Central memory CD8-positive, alpha-beta T cell (primary cell): ENCODE data around the gene XYLB.
A peak's percentile ranks its signal among the peaks of the same experiment; 100 is the strongest.
"Not testable (repeated sequence)": the region's sequence is repeated elsewhere in the genome, so short reads cannot be mapped to it uniquely, and the experiment has no call there.

Source experiments
- ATAC-seq: fragments of 150-1000 bp; cut with Tn5 transposase; replicated peaks from 2 replicates; pipeline ENCODE4 v1.10.0; 2022; ENCODE audit warnings: mild to moderate bottlenecking, moderate FRiP score, moderate number of reproducible peaks; ENCODE audit not compliant: poor library complexity, severe bottlenecking; ENCODE audit errors: extremely low read depth
- DNase-seq, 2 donors: peaks; one replicate each; pipeline ENCODE4 v3.0.0; 2021; ENCODE audit warnings: low spot score in 2 of 2
- H3K27ac Mint-ChIP-seq: one replicate; pipeline ENCODE4 v1.8.0; 2022; ENCODE audit warnings: low read depth, mild to moderate bottlenecking, moderate library complexity, mixed read lengths
- H3K27me3 Mint-ChIP-seq: one replicate; pipeline ENCODE4 v1.8.0; 2022; ENCODE audit warnings: mixed read lengths
- H3K36me3 Mint-ChIP-seq: one replicate; pipeline ENCODE4 v1.8.0; 2022; ENCODE audit warnings: mild to moderate bottlenecking, moderate library complexity, mixed read lengths; ENCODE audit not compliant: insufficient read depth
- H3K4me1 Mint-ChIP-seq: one replicate; pipeline ENCODE4 v1.8.0; 2022; ENCODE audit warnings: mixed read lengths
- H3K4me3 Mint-ChIP-seq: one replicate; pipeline ENCODE4 v1.8.0; 2022; ENCODE audit warnings: mild to moderate bottlenecking, moderate library complexity, mixed read lengths
- H3K9me3 Mint-ChIP-seq: one replicate; pipeline ENCODE4 v1.8.0; 2022; ENCODE audit warnings: mixed read lengths

XYLB gene

DNA sequence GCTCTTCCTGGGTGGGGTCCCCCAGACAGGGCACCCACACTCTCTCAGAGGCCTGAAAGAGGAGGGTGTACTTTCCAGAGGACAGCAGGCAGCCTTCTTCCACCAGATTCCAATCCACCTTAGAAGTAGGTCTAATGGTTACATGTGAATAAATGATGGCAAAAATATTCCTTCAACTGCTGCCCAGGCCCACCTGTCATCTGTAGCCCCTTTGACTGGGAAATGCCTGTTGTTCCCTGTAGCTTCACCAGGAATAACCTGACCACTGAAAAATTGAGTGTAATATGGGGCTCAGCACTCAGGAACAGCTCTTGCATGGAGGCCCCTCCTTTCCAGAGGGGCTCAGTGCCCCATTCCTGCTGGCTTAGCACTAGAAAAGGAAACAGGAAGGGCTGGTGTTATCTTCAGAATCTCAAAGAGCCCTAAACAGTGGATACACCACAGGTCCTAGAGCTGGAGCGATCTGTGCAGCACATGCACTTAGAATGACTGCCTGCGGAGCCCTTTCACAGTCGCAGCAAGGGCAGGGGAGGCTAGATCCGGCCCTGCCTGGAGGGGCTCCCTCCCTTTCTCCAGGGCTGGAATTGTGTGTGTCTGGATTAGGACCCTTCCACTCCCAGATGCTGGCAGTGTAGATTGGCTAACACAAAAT, 32.3 kb upstream of the XYLB start:
- ATAC-seq (no peak), DNase-seq (no peak)
- Mint-ChIP-seq H3K27me3 (peaks cover 22% of the 10 kb centered on the region), H3K27ac (no peak overlapping the region), H3K4me3 (no peak overlapping the region), H3K36me3 (no peaks in the 10 kb centered on the region), H3K4me1 (no peaks in the 10 kb centered on the region), H3K9me3 (no peaks in the 10 kb centered on the region)

DNA sequence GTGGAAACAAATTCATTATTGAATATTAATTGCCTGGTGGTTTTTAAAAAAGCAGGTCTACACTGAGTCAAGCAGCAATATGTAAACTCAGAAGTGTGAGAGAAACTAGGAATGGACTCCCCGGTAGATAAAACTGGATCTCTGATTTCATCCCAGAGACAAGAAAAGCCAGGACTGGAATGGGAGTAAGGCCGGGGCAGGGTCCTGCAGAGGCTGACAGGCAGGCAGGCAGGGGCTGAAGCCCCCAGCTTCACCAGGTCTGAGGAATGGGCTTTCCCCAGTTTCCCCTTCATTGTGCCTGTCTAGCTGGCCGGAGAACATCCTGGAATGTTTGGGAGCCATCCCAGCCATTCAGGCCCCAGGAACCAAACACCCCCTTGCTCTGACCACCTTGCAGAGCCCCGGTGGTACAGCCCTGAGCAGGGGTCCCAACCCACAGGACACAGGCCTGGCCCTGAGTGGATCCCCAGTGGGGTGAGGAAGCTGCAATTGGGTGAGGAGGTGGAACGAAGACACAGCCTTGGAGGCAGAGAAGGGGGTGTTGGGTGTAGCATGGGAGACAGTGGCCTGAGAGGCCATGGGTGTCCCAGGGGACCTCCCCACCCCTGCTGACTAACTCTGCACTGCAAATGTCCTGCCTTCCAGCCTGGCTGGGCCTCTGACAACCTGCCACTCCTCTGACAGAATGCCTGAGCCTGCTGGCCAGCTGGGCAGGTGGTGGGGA, 31.7 kb upstream of the XYLB start:
- ATAC-seq (no peak), DNase-seq (no peak)
- Mint-ChIP-seq H3K36me3 (no peaks in the 10 kb centered on the region), H3K4me3 (no peak overlapping the region), H3K9me3 (no peaks in the 10 kb centered on the region), H3K4me1 (no peaks in the 10 kb centered on the region), H3K27ac (no peak overlapping the region), H3K27me3 (peaks cover 15% of the 10 kb centered on the region)

DNA sequence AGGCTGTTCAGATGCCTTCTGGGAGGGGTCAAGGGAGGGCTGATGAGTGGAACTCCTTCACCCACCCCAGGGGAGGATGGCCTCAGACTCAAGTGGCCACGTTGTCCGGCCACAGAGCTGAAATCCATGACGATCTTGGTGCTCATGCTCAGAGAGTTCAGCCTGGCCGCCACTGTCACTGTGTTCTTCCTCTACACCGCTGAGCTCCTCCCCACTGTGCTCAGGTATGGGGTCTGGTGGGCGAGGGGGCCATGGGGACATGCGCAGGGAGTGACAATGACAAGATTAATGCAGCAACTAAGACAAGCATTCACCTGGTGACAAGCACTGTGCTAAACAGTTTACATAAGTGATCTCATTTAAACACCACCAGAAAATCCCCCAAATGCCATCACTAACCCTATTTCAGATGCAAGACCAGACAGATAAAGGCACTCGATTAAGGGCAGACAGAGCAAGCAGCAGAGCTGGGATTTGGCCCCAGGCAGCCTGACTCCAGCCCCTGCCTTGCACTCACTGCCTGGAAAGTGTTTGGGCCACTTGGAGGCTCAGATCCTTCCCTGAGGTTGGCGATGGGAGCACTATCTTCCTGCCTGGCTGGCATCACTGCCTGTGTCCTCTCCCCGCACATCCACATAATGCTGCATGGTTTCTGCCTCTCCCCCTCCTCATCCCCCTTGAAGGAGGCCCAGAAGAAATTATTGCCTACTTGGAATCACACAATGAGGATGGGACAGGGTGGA, 30.9 kb upstream of the XYLB start:
- H3K36me3 Mint-ChIP-seq: no peaks in the 10 kb centered on the region
- no peak for DNase-seq
- H3K4me3 Mint-ChIP-seq: no peak overlapping the region
- peaks cover 14% of the 10 kb centered on the region for H3K27me3 Mint-ChIP-seq
- H3K27ac Mint-ChIP-seq: no peak overlapping the region
- ATAC-seq: no peak
- no peaks in the 10 kb centered on the region for H3K4me1 Mint-ChIP-seq
- no peaks in the 10 kb centered on the region for H3K9me3 Mint-ChIP-seq

DNA sequence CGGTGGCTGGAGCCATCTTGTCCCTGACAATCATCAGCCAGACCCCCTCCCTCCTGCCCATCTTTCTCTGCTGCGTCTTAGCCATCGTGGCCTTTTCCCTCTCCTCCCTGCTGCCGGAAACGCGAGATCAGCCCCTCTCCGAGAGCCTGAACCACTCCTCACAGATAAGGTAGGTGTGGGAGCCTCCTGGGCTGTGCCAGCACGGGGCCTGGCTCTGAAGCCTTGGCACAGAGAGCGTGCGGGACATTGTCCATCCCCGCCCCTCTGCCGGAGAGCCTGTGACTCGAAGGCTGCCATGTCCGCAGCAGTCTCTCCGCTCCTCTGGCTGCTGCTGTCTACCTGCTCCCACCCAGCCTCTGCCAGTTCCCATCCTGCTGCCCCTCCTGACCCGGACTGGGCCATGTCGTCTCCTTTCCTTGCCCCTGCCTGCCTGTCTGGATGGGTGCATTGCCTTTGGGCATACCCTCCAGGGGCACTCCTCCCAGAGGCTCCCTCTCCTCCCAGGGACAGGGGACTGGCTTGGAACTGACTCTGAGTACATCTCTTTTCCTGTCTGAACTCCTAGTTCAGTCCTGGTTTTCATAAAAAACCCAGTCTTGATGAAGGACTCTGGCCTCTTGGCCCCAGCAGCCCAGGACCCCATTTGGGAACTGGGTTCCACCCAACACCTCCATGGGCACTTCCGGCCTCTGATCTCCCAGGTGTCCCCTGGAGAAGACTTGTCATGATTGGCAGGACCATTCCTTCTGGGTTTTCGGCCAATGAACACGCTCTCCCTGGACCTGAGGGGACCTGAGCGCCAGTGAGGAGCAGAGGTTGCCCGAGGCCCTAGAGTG, 30.0 kb upstream of the XYLB start:
- DNase-seq (no peak), ATAC-seq (no peak)
- Mint-ChIP-seq H3K4me3 (no peak overlapping the region), H3K27ac (no peak overlapping the region), H3K4me1 (no peaks in the 10 kb centered on the region), H3K36me3 (no peaks in the 10 kb centered on the region), H3K9me3 (no peaks in the 10 kb centered on the region), H3K27me3 (peaks cover 14% of the 10 kb centered on the region)

DNA sequence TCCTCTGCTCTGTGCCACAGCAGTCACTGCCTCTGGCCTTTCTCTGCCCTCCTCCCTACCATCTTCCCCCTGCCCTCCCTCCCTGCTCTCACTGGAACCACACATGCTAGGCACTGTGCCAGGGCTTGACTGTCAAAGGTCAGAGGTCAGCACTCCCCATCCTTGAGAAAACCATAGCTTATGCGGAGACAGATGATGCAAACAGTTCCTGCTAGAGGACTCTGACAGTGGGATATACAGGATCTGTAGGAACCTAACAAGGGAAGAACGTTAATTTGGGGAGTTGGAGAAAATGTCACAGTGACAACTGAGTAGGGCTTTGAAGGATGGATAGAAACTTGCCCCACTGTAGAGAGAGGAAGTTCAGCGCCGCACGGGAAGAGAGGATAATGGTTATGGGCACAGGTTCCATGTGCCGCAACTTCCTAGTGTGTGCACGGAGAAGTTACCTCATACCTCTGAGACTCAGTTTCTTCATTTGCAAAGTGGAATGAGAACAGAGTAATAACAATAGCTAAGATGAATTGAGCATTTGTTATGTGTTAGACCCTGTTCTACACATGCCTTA, 29.3 kb upstream of the XYLB start:
- ATAC-seq: no peak
- Mint-ChIP-seq H3K27ac (no peak overlapping the region), H3K36me3 (no peaks in the 10 kb centered on the region), H3K27me3 (peaks cover 9% of the 10 kb centered on the region), H3K4me3 (no peak overlapping the region), H3K4me1 (no peaks in the 10 kb centered on the region), H3K9me3 (no peaks in the 10 kb centered on the region)
- DNase-seq: no peak

DNA sequence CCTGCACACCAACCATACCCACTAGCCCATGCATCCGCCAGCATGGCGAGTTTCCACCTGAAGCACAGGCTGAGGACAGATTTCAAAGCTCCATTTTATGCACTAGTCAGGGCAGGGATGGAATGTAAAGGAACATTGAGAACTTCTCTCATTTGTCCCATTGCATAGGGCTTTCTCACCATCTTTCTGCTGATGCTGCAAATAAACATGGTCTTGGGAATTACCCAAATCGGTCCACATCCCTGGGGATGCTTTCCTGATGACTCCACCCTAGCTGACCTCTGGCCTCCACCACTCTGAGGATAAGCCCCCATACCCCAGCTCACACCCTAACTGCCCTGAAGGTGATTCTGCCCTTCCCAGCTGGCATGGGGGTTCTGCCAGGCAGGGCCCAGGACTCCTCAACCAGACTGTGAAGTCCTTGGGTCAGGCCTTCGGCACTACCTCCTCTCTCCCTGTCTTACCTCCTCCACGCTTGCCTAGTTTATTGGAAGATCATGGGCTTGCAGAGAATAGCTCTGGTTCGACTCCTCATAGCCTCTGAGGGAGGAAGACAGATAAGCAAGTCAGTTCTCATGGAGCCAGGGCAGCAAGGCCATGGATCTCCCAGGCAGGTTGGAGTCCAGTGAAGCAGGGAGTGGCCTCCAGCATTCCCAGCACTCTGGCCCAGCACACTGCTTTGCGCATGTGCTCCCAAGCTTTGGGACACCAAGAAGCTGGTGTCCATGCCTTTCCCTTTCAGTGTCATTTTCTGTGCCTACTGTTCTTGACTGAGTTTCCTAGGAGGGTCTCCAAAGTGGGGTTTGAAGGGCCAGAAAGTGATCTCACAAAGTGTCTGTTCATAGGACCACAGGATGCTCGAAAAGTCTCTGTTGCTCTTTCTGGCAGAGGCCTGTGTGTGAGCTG, 27.6 kb upstream of the XYLB start:
- ATAC-seq (no peak), DNase-seq (peak in 1 of 2 donors; percentile 4)
- no peaks in the 10 kb centered on the region for H3K9me3 Mint-ChIP-seq
- no peaks in the 10 kb centered on the region for H3K27me3 Mint-ChIP-seq
- H3K4me1 Mint-ChIP-seq: no peaks in the 10 kb centered on the region
- no peaks in the 10 kb centered on the region for H3K36me3 Mint-ChIP-seq
- H3K27ac Mint-ChIP-seq: no peak overlapping the region
- no peak overlapping the region for H3K4me3 Mint-ChIP-seq

DNA sequence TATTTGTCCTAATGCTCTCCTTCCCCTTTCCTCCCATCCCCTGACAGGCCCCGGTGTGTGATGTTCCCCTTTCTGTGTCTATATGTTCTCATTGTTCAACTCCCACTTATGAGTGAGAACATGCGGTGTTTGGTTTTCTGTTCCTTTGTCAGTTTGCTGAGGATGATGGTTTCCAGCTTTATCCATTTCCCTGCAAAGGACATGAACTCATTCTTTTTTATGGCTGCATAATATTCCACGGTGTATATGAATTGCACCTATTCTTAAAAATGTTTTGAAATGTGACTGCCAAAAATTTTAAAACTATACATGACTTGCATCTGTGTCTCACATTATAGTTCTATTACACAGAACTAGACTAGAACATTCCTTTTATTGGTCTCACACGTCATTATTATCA, 25.9 kb upstream of the XYLB start:
- ATAC-seq, H3K4me3 Mint-ChIP-seq, H3K27me3 Mint-ChIP-seq, H3K4me1 Mint-ChIP-seq, H3K36me3 Mint-ChIP-seq, H3K27ac Mint-ChIP-seq, DNase-seq, H3K9me3 Mint-ChIP-seq: not testable (repeated sequence)

DNA sequence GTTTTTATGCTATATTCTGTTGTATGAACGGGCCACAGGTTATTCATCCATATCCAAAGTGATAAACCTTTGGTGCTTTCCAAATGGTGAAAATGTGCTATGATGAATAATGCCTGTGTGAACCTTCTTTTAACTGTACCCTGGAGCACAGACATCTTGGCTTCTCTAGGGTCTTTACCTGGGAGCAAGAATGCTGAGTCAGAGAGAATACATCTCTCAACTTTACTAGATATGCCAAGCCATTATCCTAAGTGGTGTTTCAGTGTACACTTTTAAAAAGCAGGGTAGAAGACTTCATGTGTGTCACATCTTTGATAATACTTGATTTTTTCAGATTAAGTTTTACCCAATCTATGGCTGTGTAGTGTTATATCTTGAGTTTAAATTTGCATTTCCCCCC, 23.5 kb upstream of the XYLB start:
- DNase-seq: no peak
- no peak for ATAC-seq
- Mint-ChIP-seq H3K36me3 (no peaks in the 10 kb centered on the region), H3K4me3 (no peak overlapping the region), H3K9me3 (no peaks in the 10 kb centered on the region), H3K27me3 (peaks cover 12% of the 10 kb centered on the region), H3K4me1 (no peaks in the 10 kb centered on the region), H3K27ac (no peak overlapping the region)

DNA sequence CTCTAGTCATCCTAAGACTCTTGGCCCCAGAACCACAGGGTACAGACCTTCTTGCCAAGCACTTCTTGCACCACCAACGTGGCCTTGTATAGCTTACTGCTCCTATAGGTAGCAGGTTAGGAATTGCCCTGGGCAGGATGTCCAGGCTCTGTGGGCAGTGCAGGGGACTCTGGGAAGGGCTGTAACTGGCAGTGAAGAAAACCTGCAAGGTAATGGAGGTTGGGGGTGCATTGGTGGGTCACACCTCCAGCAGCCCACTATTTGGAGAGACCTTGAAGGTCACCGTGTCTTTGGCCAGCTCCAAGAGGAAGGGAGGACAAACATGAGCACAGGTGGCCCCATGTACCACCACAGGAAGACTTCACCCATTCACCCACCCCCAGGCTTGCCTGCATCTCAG, 21.3 kb upstream of the XYLB start:
- ATAC-seq: no peak
- Mint-ChIP-seq H3K27me3 (peaks cover 12% of the 10 kb centered on the region), H3K36me3 (peaks cover 1% of the 10 kb centered on the region), H3K4me1 (no peaks in the 10 kb centered on the region), H3K9me3 (no peaks in the 10 kb centered on the region), H3K4me3 (no peak overlapping the region), H3K27ac (no peak overlapping the region)
- DNase-seq: peak in 1 of 2 donors; percentile 6

DNA sequence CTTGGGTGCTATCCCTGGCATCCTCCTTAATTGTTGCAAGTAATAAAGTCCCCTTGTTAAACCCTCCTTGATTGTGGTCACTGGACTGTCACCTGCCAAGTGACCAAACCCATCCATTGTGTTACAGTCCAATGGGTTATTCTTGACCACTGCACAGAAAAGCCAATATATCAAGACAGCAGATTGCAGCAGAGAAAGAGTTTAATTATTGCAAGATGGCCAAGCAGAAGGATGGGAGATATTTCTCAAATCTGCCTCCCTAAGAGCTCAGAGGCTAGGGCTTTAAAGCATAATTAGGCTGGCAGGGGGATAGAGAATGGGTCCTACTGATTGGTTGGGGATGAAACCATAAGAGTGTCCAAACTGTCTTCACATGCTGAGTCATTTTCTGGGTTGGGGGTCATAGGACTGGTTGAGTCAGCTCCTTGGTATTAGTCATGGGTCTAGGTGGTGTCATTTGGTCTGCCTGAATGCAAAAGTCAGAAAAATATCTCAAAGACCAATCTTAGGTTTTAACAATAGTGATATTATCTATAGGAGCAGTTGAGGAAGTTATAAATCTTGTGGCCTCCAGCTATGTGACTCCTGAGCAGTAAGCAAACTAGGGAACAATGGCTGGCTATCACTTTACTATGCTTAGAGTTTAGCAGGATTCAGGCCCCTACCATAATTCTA, 19.1 kb upstream of the XYLB start:
- ATAC-seq (no peak), DNase-seq (peak in 1 of 2 donors; percentile 4)
- Mint-ChIP-seq H3K27ac (no peak overlapping the region), H3K27me3 (peaks cover 12% of the 10 kb centered on the region), H3K4me1 (no peaks in the 10 kb centered on the region), H3K36me3 (peaks cover 1% of the 10 kb centered on the region), H3K4me3 (no peak overlapping the region), H3K9me3 (no peaks in the 10 kb centered on the region)
